Neuron (in vitro differentiated cells): ENCODE measurements around the gene RPS4Y1.
"Not testable (repeated sequence)": the region's sequence is repeated elsewhere in the genome, so short reads cannot be mapped to it uniquely, and the experiment has no call there.

ENCODE experiments used
- H2AFZ ChIP-seq: one replicate; pipeline ENCODE4 v1.6.1; 2013; ENCODE audit warnings: low read depth, mild to moderate bottlenecking, inconsistent platforms, low read length, moderate library complexity
- H3K27me3 ChIP-seq: one replicate; pipeline ENCODE4 v1.6.1; 2013; ENCODE audit warnings: low read length; ENCODE audit not compliant: insufficient read depth
- H3K36me3 ChIP-seq: one replicate; pipeline ENCODE4 v1.6.1; 2013; ENCODE audit warnings: low read length; ENCODE audit not compliant: insufficient read depth
- H3K4me1 ChIP-seq: one replicate; pipeline ENCODE4 v1.6.1; 2013; ENCODE audit warnings: low read length; ENCODE audit not compliant: insufficient read depth
- H3K4me3 ChIP-seq: 2 replicates; pipeline ENCODE4 v1.5.1; 2013; ENCODE audit warnings: mild to moderate bottlenecking, low read length, moderate library complexity
- H3K9me3 ChIP-seq: one replicate; pipeline ENCODE4 v1.6.1; 2013; ENCODE audit warnings: low read length

The RPS4Y1 gene

GRCh38 chrY:2841471-2841893 is at the start of gene RPS4Y1:
TSS of gene RPS4Y1 (plus strand) at chrY:2841602. CDS start at chrY:2841625, 23 bp downstream.
- H3K9me3 ChIP-seq: no peaks in the 10 kb centered on the region
- no peaks in the 10 kb centered on the region for H3K4me1 ChIP-seq
- H3K4me3 ChIP-seq: no peak within 1 kb of the TSS
- H3K36me3 ChIP-seq: no peaks in the 10 kb centered on the region
- no peak within 1 kb of the TSS for H2AFZ ChIP-seq
- no peaks in the 10 kb centered on the region for H3K27me3 ChIP-seq

- Histone ChIP-seq H3K9me3 (no peaks in the 10 kb centered on the region), H2AFZ (no peak overlapping the region), H3K27me3 (no peaks in the 10 kb centered on the region), H3K4me1 (no peaks in the 10 kb centered on the region), H3K36me3 (no peaks in the 10 kb centered on the region), H3K4me3 (no peak overlapping the region)
Observed at GRCh38 chrY:2796977-2797523, 44.4 kb upstream of the RPS4Y1 start.

- H2AFZ ChIP-seq: no peak overlapping the region
- no peaks in the 10 kb centered on the region for H3K9me3 ChIP-seq
- H3K4me3 ChIP-seq: no peak overlapping the region
- no peaks in the 10 kb centered on the region for H3K27me3 ChIP-seq
- H3K4me1 ChIP-seq: no peaks in the 10 kb centered on the region
- H3K36me3 ChIP-seq: no peaks in the 10 kb centered on the region
Observed at GRCh38 chrY:2797991-2798390, 43.4 kb upstream of the RPS4Y1 start.

- H3K36me3 ChIP-seq: no peaks in the 10 kb centered on the region
- no peaks in the 10 kb centered on the region for H3K27me3 ChIP-seq
- no peaks in the 10 kb centered on the region for H3K4me1 ChIP-seq
- no peak overlapping the region for H2AFZ ChIP-seq
- H3K9me3 ChIP-seq: no peaks in the 10 kb centered on the region
- H3K4me3 ChIP-seq: no peak overlapping the region
Observed at GRCh38 chrY:2800246-2800645, 41.2 kb upstream of the RPS4Y1 start.

GRCh38 chrY:2817146-2817896 is 24.1 kb upstream of the RPS4Y1 start:
- not testable (repeated sequence) for H3K36me3 ChIP-seq, H3K27me3 ChIP-seq, H3K4me1 ChIP-seq, H3K9me3 ChIP-seq, H3K4me3 ChIP-seq, H2AFZ ChIP-seq

GRCh38 chrY:2824471-2824870 is 16.9 kb upstream of the RPS4Y1 start:
- H3K4me3 ChIP-seq: no peak overlapping the region
- H3K9me3 ChIP-seq: no peaks in the 10 kb centered on the region
- no peaks in the 10 kb centered on the region for H3K27me3 ChIP-seq
- no peaks in the 10 kb centered on the region for H3K36me3 ChIP-seq
- no peaks in the 10 kb centered on the region for H3K4me1 ChIP-seq
- no peak overlapping the region for H2AFZ ChIP-seq

GRCh38 chrY:2828497-2828896 is 12.9 kb upstream of the RPS4Y1 start:
- Histone ChIP-seq H3K36me3 (no peaks in the 10 kb centered on the region), H3K27me3 (no peaks in the 10 kb centered on the region), H2AFZ (no peak overlapping the region), H3K9me3 (no peaks in the 10 kb centered on the region), H3K4me3 (no peak overlapping the region), H3K4me1 (no peaks in the 10 kb centered on the region)

- no peaks in the 10 kb centered on the region for H3K9me3 ChIP-seq
- no peaks in the 10 kb centered on the region for H3K27me3 ChIP-seq
- H3K36me3 ChIP-seq: no peaks in the 10 kb centered on the region
- H3K4me3 ChIP-seq: no peak overlapping the region
- H3K4me1 ChIP-seq: no peaks in the 10 kb centered on the region
- no peak overlapping the region for H2AFZ ChIP-seq
Observed at GRCh38 chrY:2835230-2835629, 6.2 kb upstream of the RPS4Y1 start.

GRCh38 chrY:2837078-2837477 is 4.3 kb upstream of the RPS4Y1 start:
- Histone ChIP-seq H3K36me3 (no peaks in the 10 kb centered on the region), H3K9me3 (no peaks in the 10 kb centered on the region), H3K4me1 (no peaks in the 10 kb centered on the region), H3K27me3 (no peaks in the 10 kb centered on the region), H2AFZ (no peak overlapping the region), H3K4me3 (no peak overlapping the region)

- no peaks in the 10 kb centered on the region for H3K27me3 ChIP-seq
- no peaks in the 10 kb centered on the region for H3K4me1 ChIP-seq
- no peaks in the 10 kb centered on the region for H3K9me3 ChIP-seq
- no peaks in the 10 kb centered on the region for H3K36me3 ChIP-seq
- no peak overlapping the region for H3K4me3 ChIP-seq
- no peak overlapping the region for H2AFZ ChIP-seq
Observed at GRCh38 chrY:2837932-2838331, 3.5 kb upstream of the RPS4Y1 start.

- Histone ChIP-seq H3K27me3 (no peaks in the 10 kb centered on the region), H3K9me3 (no peaks in the 10 kb centered on the region), H3K4me1 (no peaks in the 10 kb centered on the region), H2AFZ (no peak overlapping the region), H3K36me3 (no peaks in the 10 kb centered on the region), H3K4me3 (no peak overlapping the region)
Observed at GRCh38 chrY:2846791-2847190, 5.4 kb downstream of the RPS4Y1 start.

- no peaks in the 10 kb centered on the region for H3K27me3 ChIP-seq
- H3K36me3 ChIP-seq: no peaks in the 10 kb centered on the region
- no peaks in the 10 kb centered on the region for H3K4me1 ChIP-seq
- no peaks in the 10 kb centered on the region for H3K9me3 ChIP-seq
- no peak overlapping the region for H2AFZ ChIP-seq
- no peak overlapping the region for H3K4me3 ChIP-seq
Observed at GRCh38 chrY:2848384-2848783, 7.0 kb downstream of the RPS4Y1 start.

- no peak overlapping the region for H2AFZ ChIP-seq
- H3K4me3 ChIP-seq: no peak overlapping the region
- no peaks in the 10 kb centered on the region for H3K4me1 ChIP-seq
- no peaks in the 10 kb centered on the region for H3K36me3 ChIP-seq
- no peaks in the 10 kb centered on the region for H3K27me3 ChIP-seq
- H3K9me3 ChIP-seq: no peaks in the 10 kb centered on the region
Observed at GRCh38 chrY:2849368-2849767, 8.0 kb downstream of the RPS4Y1 start.
